ENCODE measurements around the gene RPL22.

DNA sequence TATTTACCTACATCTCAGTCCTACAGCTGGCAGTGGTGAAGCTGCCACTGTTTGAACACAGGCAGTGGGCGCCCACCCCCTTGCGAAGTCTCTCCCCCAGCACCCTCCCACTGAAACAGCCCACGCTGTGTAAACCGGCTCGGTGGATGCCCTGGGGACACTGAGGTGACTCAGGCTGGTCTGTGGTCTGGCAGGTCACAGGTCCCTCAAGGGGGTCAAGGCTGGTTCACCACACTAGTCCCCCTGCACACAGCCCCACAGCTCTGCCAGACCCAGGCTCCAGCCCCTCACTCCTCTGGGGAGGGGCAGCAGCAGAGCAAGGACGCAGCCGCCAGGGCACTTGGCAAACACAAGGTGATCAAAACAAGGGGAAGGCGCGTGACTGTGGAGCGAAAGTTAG is 26.8 kb downstream of the RPL22 start:
- TF ChIP-seq POLR2AphosphoS5 (IDR thresholded peaks at IDR 0.05; ENCODE audit: low read depth, low read length) (no peak), SIN3A (IDR thresholded peaks at IDR 0.05; ENCODE audit: borderline replicate concordance, insufficient read depth, low read length) (no peak), TAF1 (IDR thresholded peaks at IDR 0.05; ENCODE audit: borderline replicate concordance, insufficient read depth, low read length) (no peak)

Measured in PFSK-1 (cell line).